ENCODE results near the gene GCSH.
A peak's percentile ranks its signal among the peaks of the same experiment; 100 is the strongest.

GCSH gene

GRCh38 chr16:81036751-81037350 is 59.3 kb downstream of the GCSH start:
- H3K4me3 ChIP-seq (ENCODE audit: low read length): peak overlapping the region; percentile 71
- peak; percentile 60 for DNase-seq (ENCODE audit: low read depth)
- TF ChIP-seq CTCF (IDR thresholded peaks at IDR 0.05; ENCODE audit: insufficient read depth, low read depth, low read length, missing control alignments): no peak

DNA sequence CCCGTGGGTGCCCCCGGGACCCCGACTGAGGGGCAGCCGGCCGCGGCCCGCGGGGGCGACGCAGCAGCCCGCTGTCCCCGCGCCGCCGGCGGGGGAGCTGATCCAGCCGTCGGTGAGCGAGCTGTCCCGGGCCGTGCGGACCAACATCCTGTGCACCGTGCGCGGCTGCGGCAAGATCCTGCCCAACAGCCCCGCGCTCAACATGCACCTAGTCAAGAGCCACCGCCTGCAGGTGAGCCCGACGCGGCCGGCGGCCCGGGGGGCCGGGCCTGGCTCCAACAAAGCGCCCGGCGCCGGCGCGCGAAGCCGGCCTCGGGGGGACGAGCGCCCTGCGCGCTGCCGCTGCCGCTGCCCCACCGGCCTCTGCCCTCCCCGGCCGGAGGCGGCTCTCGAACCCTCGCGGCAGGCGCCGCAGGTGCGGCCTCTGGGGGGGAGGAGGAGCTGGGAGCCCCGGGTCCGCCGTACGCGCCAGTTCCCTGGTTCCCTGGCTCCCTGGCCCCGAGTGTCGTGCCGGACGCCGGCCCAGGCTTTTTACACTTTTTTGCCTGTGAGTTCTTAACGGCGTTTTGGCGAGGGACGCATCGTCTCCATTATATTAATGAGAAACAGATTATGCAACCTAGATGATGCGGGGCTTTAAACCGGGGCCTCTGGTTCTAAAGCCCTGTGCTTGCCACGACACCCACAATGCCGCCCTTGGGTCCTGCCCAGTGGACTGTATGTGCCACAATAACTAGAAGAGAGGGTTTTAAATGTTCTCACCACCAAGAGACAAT is 60.0 kb downstream of the GCSH start:
- H3K4me3 ChIP-seq (ENCODE audit: low read length): peak overlapping the region; percentile 71
- no peak for TF ChIP-seq CTCF (IDR thresholded peaks at IDR 0.05; ENCODE audit: insufficient read depth, low read depth, low read length, missing control alignments)
- peak; percentile 44 for DNase-seq (ENCODE audit: low read depth)

DNA sequence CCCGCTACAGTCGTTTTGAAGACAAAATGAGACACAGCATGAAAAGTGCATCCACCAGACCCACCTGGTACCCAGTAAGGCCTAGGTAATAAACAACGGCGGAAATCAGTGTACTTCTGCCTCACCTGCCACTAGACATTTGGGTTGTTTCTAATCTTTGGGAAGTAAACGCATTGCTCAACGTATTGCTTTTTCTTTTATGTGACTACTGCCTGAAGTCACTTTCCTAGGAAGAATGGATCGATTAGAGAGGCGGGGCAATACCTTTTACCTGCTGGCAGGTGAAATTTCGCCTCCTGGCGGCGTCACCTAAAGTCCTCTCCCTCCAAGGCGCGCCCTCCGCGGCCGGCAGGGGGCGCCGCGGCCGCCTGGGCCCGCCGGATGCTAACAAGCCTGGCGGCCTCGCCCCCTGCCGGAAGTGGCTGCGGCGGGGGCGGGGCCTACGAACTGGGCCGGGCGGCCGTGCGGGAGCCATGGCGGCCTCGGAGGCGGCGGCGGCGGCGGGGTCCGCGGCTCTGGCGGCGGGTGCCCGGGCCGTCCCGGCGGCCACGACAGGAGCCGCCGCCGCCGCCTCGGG is 60.7 kb downstream of the GCSH start, which contains the start of gene ATMIN:
Gene ATMIN, plus strand, starts transcription at position 445 of the 577 bp plus-strand sequence. Its CDS starts 29 bp downstream, at position 474.
- peak; percentile 90 for DNase-seq (ENCODE audit: low read depth)
- H3K4me3 ChIP-seq (ENCODE audit: low read length): peak within 1 kb of the TSS; percentile 71
- peak; percentile 78 for TF ChIP-seq CTCF (IDR thresholded peaks at IDR 0.05; ENCODE audit: insufficient read depth, low read depth, low read length, missing control alignments)

Measured in epithelial cell of esophagus (primary cell).